HCT116 (cell line): ENCODE data around the gene PSKH1. TPM values are rescaled to one million over a fixed set of nuclear protein-coding genes. Genes with fewer than 3 reads are reported as not detected.

Experiments
- ATAC-seq: fragments of 200-7000 bp; cut with Tn5 transposase; 2 replicates; pipeline ENCODE4 v1.9.1; 2020; ENCODE audit warnings: mild to moderate bottlenecking, moderate library complexity
- BruUV-seq: library from RNA; stranded (reverse); fragments of 400-500 nt; replicated peaks from 2 replicates; lab custom pipeline; 2021; lab: Mats Ljungman, UMichigan
- CTCF ChIA-PET: fragments of 300-600 bp; sonication (Branson Sonifier 250); formaldehyde crosslinking; loops from one replicate; lab custom pipeline; 2021; ENCODE audit warnings: antibody characterized with exemption; lab: Charles Lee
- POLR2A ChIA-PET: fragments of 300-600, 350-600 bp; sonication (Branson Sonifier 250); formaldehyde crosslinking; loops from one replicate; lab custom pipeline; 2021; ENCODE audit warnings: antibody characterized with exemption; lab: Charles Lee
- RAD21 ChIA-PET, 2 experiments: fragments of 300-600 bp; sonication (Branson Sonifier 250); formaldehyde crosslinking; loops; one replicate each; lab custom pipeline; 2023; ENCODE audit warnings: low total read pairs in 2 of 2; ENCODE audit not compliant: uncharacterized antibody in 2 of 2, unreplicated experiment in 2 of 2, low non-redundant PET in 1 of 2; lab: Charles Lee
- DNase-seq: peaks from one replicate; pipeline ENCODE4 v3.0.0-alpha.2; 2010; ENCODE audit warnings: low read depth, low spot score
- H2AFZ ChIP-seq: fragments of 200-600 bp; shearing (Covaris generic), sonication (generic); 2 replicates; pipeline ENCODE4 v1.6.1; 2017; ENCODE audit warnings: low read depth, mixed run types, mixed read lengths, antibody characterized with exemption, low read length; ENCODE audit not compliant: poor library complexity, severe bottlenecking
- H3K27ac ChIP-seq: 2 replicates; pipeline ENCODE4 v1.5.1; 2012; ENCODE audit warnings: low read depth, low read length
- H3K27me3 ChIP-seq: fragments of 200-600 bp; sonication (generic); 2 replicates; pipeline ENCODE4 v1.6.1; 2016; ENCODE audit warnings: mixed run types, low read length, mixed read lengths; ENCODE audit not compliant: insufficient read depth
- H3K36me3 ChIP-seq, 2 experiments: fragments of 200-500 bp in 1 of 2; fragments of 200-600 bp in 1 of 2; sonication (Bioruptor generic) in 1 of 2; sonication (generic) in 1 of 2; 2 replicates each; pipeline versions ENCODE4 v1.5.1 to v1.6.1; 2014 to 2016; ENCODE audit warnings: low read length in 2 of 2, inconsistent platforms in 1 of 2, mixed read lengths in 1 of 2, mixed run types in 1 of 2; ENCODE audit not compliant: insufficient read depth in 2 of 2, control insufficient read depth in 1 of 2
- H3K4me1 ChIP-seq, 2 experiments: fragments of 200-600 bp in 1 of 2; sonication (generic) in 1 of 2; 2 replicates each; pipeline versions ENCODE4 v1.5.1 to v1.6.1; 2012 to 2017; ENCODE audit warnings: low read length in 2 of 2, inconsistent platforms in 1 of 2, mild to moderate bottlenecking in 1 of 2, mixed read lengths in 1 of 2, mixed run types in 1 of 2, moderate library complexity in 1 of 2; ENCODE audit not compliant: insufficient read depth in 2 of 2, control insufficient read depth in 1 of 2
- H3K4me2 ChIP-seq: fragments of 200-600 bp; sonication (generic); 2 replicates; pipeline ENCODE4 v1.6.1; 2017; ENCODE audit warnings: mixed run types, low read length, mixed read lengths
- H3K4me3 ChIP-seq, 2 experiments: fragments of 200-600 bp in 1 of 2; sonication (generic) in 1 of 2; replicated peaks in 1 of 2; 2 replicates each; pipeline ENCODE4 v1.5.1; 2011 to 2016; ENCODE audit warnings: low read length in 2 of 2, control low read depth in 1 of 2, low read depth in 1 of 2, mild to moderate bottlenecking in 1 of 2, mixed read lengths in 1 of 2, mixed run types in 1 of 2
- H3K79me2 ChIP-seq: fragments of 200-600 bp; sonication (generic); 2 replicates; pipeline ENCODE4 v1.6.1; 2017; ENCODE audit warnings: mild to moderate bottlenecking, mixed run types, low read length, moderate library complexity, mixed read lengths; ENCODE audit not compliant: insufficient read depth
- H3K9ac ChIP-seq: fragments of 200-600 bp; sonication (generic); 2 replicates; pipeline ENCODE4 v1.6.1; 2016; ENCODE audit warnings: low read length, mixed read lengths
- H3K9me2 ChIP-seq: fragments of 200-600 bp; sonication (generic), shearing (Covaris generic); 2 replicates; pipeline ENCODE4 v1.6.1; 2017; ENCODE audit warnings: mixed run types, mild to moderate bottlenecking, moderate library complexity; ENCODE audit not compliant: insufficient read depth
- H3K9me3 ChIP-seq, 2 experiments: fragments of 200-500 bp in 1 of 2; fragments of 200-600 bp in 1 of 2; sonication (Bioruptor generic) in 1 of 2; sonication (generic) in 1 of 2; 2 replicates each; pipeline ENCODE4 v1.6.1; 2014 to 2017; ENCODE audit warnings: low read length in 2 of 2, mixed read lengths in 2 of 2, inconsistent platforms in 1 of 2, low read depth in 1 of 2, mild to moderate bottlenecking in 1 of 2, mixed run types in 1 of 2, moderate library complexity in 1 of 2; ENCODE audit not compliant: control insufficient read depth in 1 of 2, insufficient read depth in 1 of 2
- H4K20me1 ChIP-seq: fragments of 200-600 bp; sonication (generic), shearing (Covaris generic); 2 replicates; pipeline ENCODE4 v1.6.1; 2017; ENCODE audit warnings: mixed run types, mild to moderate bottlenecking, moderate library complexity; ENCODE audit not compliant: insufficient read depth
- CBX3 ChIP-seq: IDR thresholded peaks from 2 replicates; pipeline ENCODE4 v1.6.1; 2012; ENCODE audit warnings: low read depth
- CEBPB ChIP-seq: IDR thresholded peaks from 2 replicates; pipeline ENCODE4 v1.6.1; 2012; ENCODE audit warnings: low read depth
- EGR1 ChIP-seq: IDR thresholded peaks from 2 replicates; pipeline ENCODE4 v1.6.1; 2012; ENCODE audit warnings: low read depth
- EZH2 ChIP-seq: fragments of 200-600 bp; sonication (generic); IDR thresholded peaks from 2 replicates; pipeline ENCODE4 v1.6.1; 2017; ENCODE audit warnings: antibody characterized with exemption, mixed run types
- EZH2phosphoT487 ChIP-seq: fragments of 200-600 bp; IDR thresholded peaks from 2 replicates; pipeline ENCODE4 v1.6.1; 2018; ENCODE audit warnings: antibody characterized with exemption, borderline replicate concordance
- FOSL1 ChIP-seq: IDR thresholded peaks from 2 replicates; pipeline ENCODE4 v1.6.1; 2012; ENCODE audit warnings: low read depth
- JUND ChIP-seq: IDR thresholded peaks from 2 replicates; pipeline ENCODE4 v1.6.1; 2012
- POLR2AphosphoS5 ChIP-seq: IDR thresholded peaks from 2 replicates; pipeline ENCODE4 v1.6.1; 2011; ENCODE audit warnings: mild to moderate bottlenecking, low read depth, low read length, moderate library complexity
- RAD21 ChIP-seq: IDR thresholded peaks from 2 replicates; pipeline ENCODE4 v1.6.1; 2012; ENCODE audit warnings: low read depth, mild to moderate bottlenecking
- SP1 ChIP-seq: IDR thresholded peaks from 2 replicates; pipeline ENCODE4 v1.6.1; 2012; ENCODE audit warnings: low read depth
- YY1 ChIP-seq: IDR thresholded peaks from 2 replicates; pipeline ENCODE4 v1.6.1; 2011; ENCODE audit warnings: low read length, low read depth, moderate library complexity, mild to moderate bottlenecking; ENCODE audit not compliant: insufficient replicate concordance; ENCODE audit errors: extremely low read depth
- ZFX ChIP-seq: fragments of 450-650 bp; IDR thresholded peaks from 2 replicates; pipeline ENCODE4 v1.6.1; 2017
- ZNF274 ChIP-seq: fragments of 200-500 bp; sonication (Bioruptor generic); IDR thresholded peaks from 2 replicates; pipeline ENCODE4 v1.6.1; 2014; ENCODE audit warnings: mild to moderate bottlenecking, low read depth, low read length, inconsistent platforms
- intact Hi-C: fragments of 100-400 bp; cut with micrococcal nuclease; formaldehyde crosslinking; loops from 2 replicates; pipeline ENCODE4 v1.10.0; 2022
- total RNA-seq: library from RNA; stranded (reverse); gene quantifications from one replicate; pipeline ENCODE4 v1.2.1, GENCODE V29; 2021; ENCODE audit not compliant: unreplicated experiment
- TF ChIP-seq, protein P1 (sequence below): IDR thresholded peaks from 2 replicates; pipeline ENCODE4 v1.6.1; 2012
- TF ChIP-seq, protein P2 (sequence below): IDR thresholded peaks from 2 replicates; pipeline ENCODE4 v1.6.1; 2012; ENCODE audit warnings: low read depth
- TF ChIP-seq, protein P3 (sequence below): IDR thresholded peaks from 2 replicates; pipeline ENCODE4 v1.6.1; 2012
- TF ChIP-seq, protein P4 (sequence below), 3 experiments: fragments of 200-600 bp in 1 of 3; sonication (generic) in 1 of 3; IDR thresholded peaks in 2 of 3; conservative IDR thresholded peaks in 1 of 3; 2 replicates each; pipeline ENCODE4 v1.5.1; 2012 to 2017; ENCODE audit warnings: low read depth in 2 of 3, low read length in 2 of 3, antibody characterized with exemption in 1 of 3, borderline replicate concordance in 1 of 3, control low read depth in 1 of 3, mild to moderate bottlenecking in 1 of 3, mixed read lengths in 1 of 3, mixed run types in 1 of 3, moderate library complexity in 1 of 3; ENCODE audit not compliant: insufficient read depth in 1 of 3
- TF ChIP-seq, protein P5 (sequence below): IDR thresholded peaks from 2 replicates; pipeline ENCODE4 v1.6.1; 2011; ENCODE audit warnings: mild to moderate bottlenecking, low read length, moderate library complexity; ENCODE audit not compliant: insufficient replicate concordance; ENCODE audit errors: extremely low read depth

The PSKH1 gene
- total RNA-seq, 1 experiment from 2014 or later: 16.2 TPM

GRCh38 chr16:67843343-67843765 is 49.7 kb upstream of the PSKH1 start:
- TF ChIP-seq, protein P1, sequence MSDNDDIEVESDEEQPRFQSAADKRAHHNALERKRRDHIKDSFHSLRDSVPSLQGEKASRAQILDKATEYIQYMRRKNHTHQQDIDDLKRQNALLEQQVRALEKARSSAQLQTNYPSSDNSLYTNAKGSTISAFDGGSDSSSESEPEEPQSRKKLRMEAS: no peak
- TF ChIP-seq, protein P2, sequence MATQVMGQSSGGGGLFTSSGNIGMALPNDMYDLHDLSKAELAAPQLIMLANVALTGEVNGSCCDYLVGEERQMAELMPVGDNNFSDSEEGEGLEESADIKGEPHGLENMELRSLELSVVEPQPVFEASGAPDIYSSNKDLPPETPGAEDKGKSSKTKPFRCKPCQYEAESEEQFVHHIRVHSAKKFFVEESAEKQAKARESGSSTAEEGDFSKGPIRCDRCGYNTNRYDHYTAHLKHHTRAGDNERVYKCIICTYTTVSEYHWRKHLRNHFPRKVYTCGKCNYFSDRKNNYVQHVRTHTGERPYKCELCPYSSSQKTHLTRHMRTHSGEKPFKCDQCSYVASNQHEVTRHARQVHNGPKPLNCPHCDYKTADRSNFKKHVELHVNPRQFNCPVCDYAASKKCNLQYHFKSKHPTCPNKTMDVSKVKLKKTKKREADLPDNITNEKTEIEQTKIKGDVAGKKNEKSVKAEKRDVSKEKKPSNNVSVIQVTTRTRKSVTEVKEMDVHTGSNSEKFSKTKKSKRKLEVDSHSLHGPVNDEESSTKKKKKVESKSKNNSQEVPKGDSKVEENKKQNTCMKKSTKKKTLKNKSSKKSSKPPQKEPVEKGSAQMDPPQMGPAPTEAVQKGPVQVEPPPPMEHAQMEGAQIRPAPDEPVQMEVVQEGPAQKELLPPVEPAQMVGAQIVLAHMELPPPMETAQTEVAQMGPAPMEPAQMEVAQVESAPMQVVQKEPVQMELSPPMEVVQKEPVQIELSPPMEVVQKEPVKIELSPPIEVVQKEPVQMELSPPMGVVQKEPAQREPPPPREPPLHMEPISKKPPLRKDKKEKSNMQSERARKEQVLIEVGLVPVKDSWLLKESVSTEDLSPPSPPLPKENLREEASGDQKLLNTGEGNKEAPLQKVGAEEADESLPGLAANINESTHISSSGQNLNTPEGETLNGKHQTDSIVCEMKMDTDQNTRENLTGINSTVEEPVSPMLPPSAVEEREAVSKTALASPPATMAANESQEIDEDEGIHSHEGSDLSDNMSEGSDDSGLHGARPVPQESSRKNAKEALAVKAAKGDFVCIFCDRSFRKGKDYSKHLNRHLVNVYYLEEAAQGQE: no peak
- TF ChIP-seq CBX3: no peak
- TF ChIP-seq POLR2AphosphoS5: no peak
- no peak for TF ChIP-seq EGR1
- no peak for TF ChIP-seq ZNF274
- TF ChIP-seq JUND: no peak
- TF ChIP-seq EZH2: no peak
- TF ChIP-seq, protein P3, sequence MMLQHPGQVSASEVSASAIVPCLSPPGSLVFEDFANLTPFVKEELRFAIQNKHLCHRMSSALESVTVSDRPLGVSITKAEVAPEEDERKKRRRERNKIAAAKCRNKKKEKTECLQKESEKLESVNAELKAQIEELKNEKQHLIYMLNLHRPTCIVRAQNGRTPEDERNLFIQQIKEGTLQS: no peak
- no peak for TF ChIP-seq ZFX
- TF ChIP-seq, protein P4, sequence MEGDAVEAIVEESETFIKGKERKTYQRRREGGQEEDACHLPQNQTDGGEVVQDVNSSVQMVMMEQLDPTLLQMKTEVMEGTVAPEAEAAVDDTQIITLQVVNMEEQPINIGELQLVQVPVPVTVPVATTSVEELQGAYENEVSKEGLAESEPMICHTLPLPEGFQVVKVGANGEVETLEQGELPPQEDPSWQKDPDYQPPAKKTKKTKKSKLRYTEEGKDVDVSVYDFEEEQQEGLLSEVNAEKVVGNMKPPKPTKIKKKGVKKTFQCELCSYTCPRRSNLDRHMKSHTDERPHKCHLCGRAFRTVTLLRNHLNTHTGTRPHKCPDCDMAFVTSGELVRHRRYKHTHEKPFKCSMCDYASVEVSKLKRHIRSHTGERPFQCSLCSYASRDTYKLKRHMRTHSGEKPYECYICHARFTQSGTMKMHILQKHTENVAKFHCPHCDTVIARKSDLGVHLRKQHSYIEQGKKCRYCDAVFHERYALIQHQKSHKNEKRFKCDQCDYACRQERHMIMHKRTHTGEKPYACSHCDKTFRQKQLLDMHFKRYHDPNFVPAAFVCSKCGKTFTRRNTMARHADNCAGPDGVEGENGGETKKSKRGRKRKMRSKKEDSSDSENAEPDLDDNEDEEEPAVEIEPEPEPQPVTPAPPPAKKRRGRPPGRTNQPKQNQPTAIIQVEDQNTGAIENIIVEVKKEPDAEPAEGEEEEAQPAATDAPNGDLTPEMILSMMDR (IDR thresholded peaks at IDR 0.05 in 2 of 3, conservative IDR thresholded peaks at IDR 0.05 in 1 of 3; ENCODE audit: borderline replicate concordance in 1 of 3, insufficient read depth in 1 of 3, low read depth in 2 of 3, low read length in 2 of 3): no peak
- no peak for TF ChIP-seq FOSL1
- no peak for TF ChIP-seq RAD21
- TF ChIP-seq, protein P5, sequence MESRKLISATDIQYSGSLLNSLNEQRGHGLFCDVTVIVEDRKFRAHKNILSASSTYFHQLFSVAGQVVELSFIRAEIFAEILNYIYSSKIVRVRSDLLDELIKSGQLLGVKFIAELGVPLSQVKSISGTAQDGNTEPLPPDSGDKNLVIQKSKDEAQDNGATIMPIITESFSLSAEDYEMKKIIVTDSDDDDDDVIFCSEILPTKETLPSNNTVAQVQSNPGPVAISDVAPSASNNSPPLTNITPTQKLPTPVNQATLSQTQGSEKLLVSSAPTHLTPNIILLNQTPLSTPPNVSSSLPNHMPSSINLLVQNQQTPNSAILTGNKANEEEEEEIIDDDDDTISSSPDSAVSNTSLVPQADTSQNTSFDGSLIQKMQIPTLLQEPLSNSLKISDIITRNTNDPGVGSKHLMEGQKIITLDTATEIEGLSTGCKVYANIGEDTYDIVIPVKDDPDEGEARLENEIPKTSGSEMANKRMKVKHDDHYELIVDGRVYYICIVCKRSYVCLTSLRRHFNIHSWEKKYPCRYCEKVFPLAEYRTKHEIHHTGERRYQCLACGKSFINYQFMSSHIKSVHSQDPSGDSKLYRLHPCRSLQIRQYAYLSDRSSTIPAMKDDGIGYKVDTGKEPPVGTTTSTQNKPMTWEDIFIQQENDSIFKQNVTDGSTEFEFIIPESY: no peak
- no peak for TF ChIP-seq EZH2phosphoT487
- TF ChIP-seq CEBPB: no peak
- no peak for TF ChIP-seq YY1
- no peak for TF ChIP-seq SP1
- POLR2A ChIA-PET: interaction anchor here (0.9 kb wide), 1 partner anchor 37 kb away, joined by 3 read pairs; the partner anchor contains the start of genes RANBP10 and TSNAXIP1
- H3K9ac ChIP-seq: no peak overlapping the region
- CTCF ChIA-PET: no interaction called here
- no peaks in the 10 kb centered on the region for H4K20me1 ChIP-seq
- RAD21 ChIA-PET: no interaction called here
- no peaks in the 10 kb centered on the region for H3K9me2 ChIP-seq
- peak overlapping the region; percentile 90; the same call in 1 of the 2 replicates for H3K4me2 ChIP-seq
- no peaks in the 10 kb centered on the region for H3K27me3 ChIP-seq
- H3K36me3 ChIP-seq: no peaks in the 10 kb centered on the region
- no peaks in the 10 kb centered on the region for H3K9me3 ChIP-seq
- DNase-seq: no peak
- no peak overlapping the region for H2AFZ ChIP-seq
- H3K4me1 ChIP-seq: peaks cover 20 to 52% of the 10 kb centered on the region in 2 experiments
- H3K4me3 ChIP-seq: no peak overlapping the region
- intact Hi-C loops: no loop called here
- ATAC-seq: no peak
- BruUV-seq: TSS peak; percentile 21
- H3K27ac ChIP-seq: no peak overlapping the region; the same call in 1 of the 2 replicates
- H3K79me2 ChIP-seq: peaks cover 33% of the 10 kb centered on the region
